GM13976 (cell line): ENCODE measurements around the gene DCDC2C.

Experiments used
- DNase-seq: peaks from one replicate; pipeline ENCODE4 v3.0.0; 2012; ENCODE audit warnings: low spot score
- CTCF ChIP-seq: IDR thresholded peaks from 2 replicates; pipeline ENCODE4 v1.5.1; 2012; ENCODE audit warnings: borderline replicate concordance, mild to moderate bottlenecking; ENCODE audit not compliant: insufficient read depth; ENCODE audit errors: extremely low read depth, missing control alignments, control extremely low read depth
- in situ Hi-C: fragments of 300-500 bp; cut with MboI; formaldehyde crosslinking; loops from one replicate; pipeline ENCODE4 v1.12.0; 2022; ENCODE audit warnings: low sequenced_read_pairs, mixed read lengths, inconsistent platforms; ENCODE audit not compliant: unreplicated experiment

Gene DCDC2C

GRCh38 chr2:3665886-3666612 is 37.3 kb upstream of the DCDC2C start:
- TF ChIP-seq CTCF = no peak
- no peak for DNase-seq
- in situ Hi-C loops = no loop called here

- TF ChIP-seq CTCF = no peak
- DNase-seq = no peak
- in situ Hi-C loops = no loop called here
Observed at GRCh38 chr2:3666613-3666975, 36.8 kb upstream of the DCDC2C start.

- in situ Hi-C loops = no loop called here
- no peak for TF ChIP-seq CTCF
- DNase-seq = no peak
Observed at GRCh38 chr2:3667151-3667631, 36.2 kb upstream of the DCDC2C start.

GRCh38 chr2:3669656-3670055 is 33.7 kb upstream of the DCDC2C start:
- in situ Hi-C loops = no loop called here
- no peak for TF ChIP-seq CTCF
- no peak for DNase-seq

- no peak for DNase-seq
- TF ChIP-seq CTCF = no peak
- in situ Hi-C loops = no loop called here
Observed at GRCh38 chr2:3670376-3670775, 33.0 kb upstream of the DCDC2C start.

- TF ChIP-seq CTCF = no peak
- in situ Hi-C loops = no loop called here
- no peak for DNase-seq
Observed at GRCh38 chr2:3670941-3671340, 32.4 kb upstream of the DCDC2C start.
